ENCODE results near the gene CACNA1G.

DNA sequence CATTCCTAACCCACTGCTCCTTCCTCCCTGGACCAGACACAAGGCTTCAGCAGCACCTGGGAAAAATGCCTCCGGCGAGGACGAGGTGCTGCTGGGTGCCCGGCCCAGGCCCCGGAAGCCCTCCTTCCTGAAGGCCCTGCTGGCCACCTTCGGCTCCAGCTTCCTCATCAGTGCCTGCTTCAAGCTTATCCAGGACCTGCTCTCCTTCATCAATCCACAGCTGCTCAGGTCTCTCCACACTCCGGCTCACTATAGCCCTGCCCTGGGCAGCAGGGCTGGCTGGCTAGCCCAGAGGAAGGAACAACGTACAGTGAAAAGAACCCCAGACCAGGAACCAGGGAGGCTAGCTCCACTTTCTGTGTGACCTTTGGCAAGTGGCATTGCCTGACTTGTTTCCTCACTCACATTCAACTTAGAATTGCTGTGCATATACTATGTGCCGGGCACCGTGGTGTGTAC, 100.4 kb downstream of the CACNA1G start:
- TF ChIP-seq, protein P1, sequence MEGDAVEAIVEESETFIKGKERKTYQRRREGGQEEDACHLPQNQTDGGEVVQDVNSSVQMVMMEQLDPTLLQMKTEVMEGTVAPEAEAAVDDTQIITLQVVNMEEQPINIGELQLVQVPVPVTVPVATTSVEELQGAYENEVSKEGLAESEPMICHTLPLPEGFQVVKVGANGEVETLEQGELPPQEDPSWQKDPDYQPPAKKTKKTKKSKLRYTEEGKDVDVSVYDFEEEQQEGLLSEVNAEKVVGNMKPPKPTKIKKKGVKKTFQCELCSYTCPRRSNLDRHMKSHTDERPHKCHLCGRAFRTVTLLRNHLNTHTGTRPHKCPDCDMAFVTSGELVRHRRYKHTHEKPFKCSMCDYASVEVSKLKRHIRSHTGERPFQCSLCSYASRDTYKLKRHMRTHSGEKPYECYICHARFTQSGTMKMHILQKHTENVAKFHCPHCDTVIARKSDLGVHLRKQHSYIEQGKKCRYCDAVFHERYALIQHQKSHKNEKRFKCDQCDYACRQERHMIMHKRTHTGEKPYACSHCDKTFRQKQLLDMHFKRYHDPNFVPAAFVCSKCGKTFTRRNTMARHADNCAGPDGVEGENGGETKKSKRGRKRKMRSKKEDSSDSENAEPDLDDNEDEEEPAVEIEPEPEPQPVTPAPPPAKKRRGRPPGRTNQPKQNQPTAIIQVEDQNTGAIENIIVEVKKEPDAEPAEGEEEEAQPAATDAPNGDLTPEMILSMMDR (IDR thresholded peaks at IDR 0.05; ENCODE audit: borderline replicate concordance, extremely low read depth, low read length, poor library complexity, severe bottlenecking), result no peak
- TF ChIP-seq EZH2 (IDR thresholded peaks at IDR 0.05; ENCODE audit: borderline replicate concordance, low read depth, low read length, severe bottlenecking), result no peak
